Endothelial cell of umbilical vein (primary cell): ENCODE measurements around the gene ZMYM1. TPM values are rescaled to one million over a fixed set of nuclear protein-coding genes. Genes with fewer than 3 reads are reported as not detected.

Source experiments
- BruUV-seq: library from RNA; stranded (reverse); fragments of 400-500 nt; replicated peaks from 2 replicates; lab custom pipeline; 2021; lab: Mats Ljungman, UMichigan
- CTCF ChIA-PET: fragments of 300-600, 350-600 bp; sonication (Branson Sonifier 250); formaldehyde crosslinking; loops from one replicate; lab custom pipeline; 2021; ENCODE audit warnings: antibody characterized with exemption, inconsistent platforms; lab: Charles Lee
- POLR2A ChIA-PET: fragments of 300-600, 350-600 bp; sonication (Branson Sonifier 250); formaldehyde crosslinking; loops from one replicate; lab custom pipeline; 2021; ENCODE audit warnings: antibody characterized with exemption, inconsistent platforms; lab: Charles Lee
- DNase-seq: peaks from one replicate; pipeline ENCODE4 v3.0.0-alpha.2; 2011; ENCODE audit warnings: low read depth, low spot score
- FAIRE-seq: peaks from 2 replicates; lab custom pipeline; 2011; peaks lifted over from hg19 to GRCh38; lab: Jason Lieb, UNC
- H2AFZ ChIP-seq: 2 replicates; pipeline ENCODE4 v1.6.0; 2012; ENCODE audit warnings: low read depth, low read length, control low read depth, inconsistent platforms
- H3K27ac ChIP-seq: 2 replicates; pipeline ENCODE4 v1.5.1; 2011; ENCODE audit warnings: low read depth, mild to moderate bottlenecking, control low read depth, low read length, moderate library complexity; ENCODE audit not compliant: insufficient read depth
- H3K27me3 ChIP-seq, 2 experiments: 2 replicates each; pipeline versions ENCODE4 v1.6.0 to v1.6.1; 2011; ENCODE audit warnings: low read length in 2 of 2, mixed read lengths in 1 of 2; ENCODE audit not compliant: control insufficient read depth in 2 of 2, insufficient read depth in 2 of 2
- H3K36me3 ChIP-seq, 2 experiments: 2 replicates in 1 of 2; 3 replicates in 1 of 2; pipeline ENCODE4 v1.5.1; 2011; ENCODE audit warnings: low read length in 2 of 2, mild to moderate bottlenecking in 1 of 2, moderate library complexity in 1 of 2; ENCODE audit not compliant: control insufficient read depth in 2 of 2, insufficient read depth in 2 of 2; ENCODE audit errors: extremely low read depth in 1 of 2
- H3K4me1 ChIP-seq: 3 replicates; pipeline ENCODE4 v1.5.1; 2011; ENCODE audit warnings: mild to moderate bottlenecking, low read length; ENCODE audit not compliant: control insufficient read depth, insufficient read depth; ENCODE audit errors: extremely low read depth
- H3K4me2 ChIP-seq: 2 replicates; pipeline ENCODE4 v1.6.1; 2011; ENCODE audit warnings: low read length, control low read depth, mixed read lengths; ENCODE audit not compliant: insufficient read depth
- H3K4me3 ChIP-seq, 3 experiments: fragments of 200-600 bp in 1 of 3; sonication (generic), shearing (Covaris generic) in 1 of 3; replicated peaks in 1 of 3; 2 replicates each; pipeline ENCODE4 v1.5.1; 2011 to 2016; ENCODE audit warnings: control low read depth in 3 of 3, low read length in 3 of 3, mild to moderate bottlenecking in 2 of 3, inconsistent platforms in 1 of 3, low read depth in 1 of 3, moderate library complexity in 1 of 3; ENCODE audit not compliant: insufficient read depth in 1 of 3
- H3K79me2 ChIP-seq: 2 replicates; pipeline ENCODE4 v1.6.0; 2012; ENCODE audit warnings: low read length, inconsistent platforms; ENCODE audit not compliant: control insufficient read depth, insufficient read depth
- H3K9ac ChIP-seq: replicated peaks from 2 replicates; pipeline ENCODE3; 2011; ENCODE audit warnings: low read length, control low read depth; ENCODE audit not compliant: insufficient read depth; ENCODE audit errors: extremely low read depth
- H3K9me1 ChIP-seq: replicated peaks from 3 replicates; pipeline ENCODE4 v1.6.0; 2011; ENCODE audit warnings: mild to moderate bottlenecking, low read length; ENCODE audit not compliant: control insufficient read depth, insufficient read depth; ENCODE audit errors: extremely low read depth
- H3K9me3 ChIP-seq: replicated peaks from 2 replicates; pipeline ENCODE4 v1.5.1; 2012; ENCODE audit warnings: low read length, inconsistent platforms; ENCODE audit not compliant: control insufficient read depth, insufficient read depth
- H4K20me1 ChIP-seq: replicated peaks from 2 replicates; pipeline ENCODE3; 2011; ENCODE audit warnings: mild to moderate bottlenecking, low read length; ENCODE audit not compliant: control insufficient read depth, insufficient read depth; ENCODE audit errors: extremely low read depth
- EZH2 ChIP-seq: IDR thresholded peaks from 2 replicates; pipeline ENCODE4 v1.6.1; 2012; ENCODE audit warnings: borderline replicate concordance, low read depth, mild to moderate bottlenecking, moderate library complexity, low read length, inconsistent platforms; ENCODE audit not compliant: severe bottlenecking
- FOS ChIP-seq: IDR thresholded peaks from 2 replicates; pipeline ENCODE4 v1.6.1; 2011; ENCODE audit warnings: mild to moderate bottlenecking, low read length, moderate library complexity, borderline replicate concordance; ENCODE audit not compliant: insufficient read depth
- GATA2 ChIP-seq: IDR thresholded peaks from 2 replicates; pipeline ENCODE4 v1.7.0; 2011; ENCODE audit warnings: low read depth, mild to moderate bottlenecking, moderate library complexity, mixed read lengths, low read length; ENCODE audit not compliant: insufficient read length, insufficient read depth
- JUN ChIP-seq: IDR thresholded peaks from 2 replicates; pipeline ENCODE4 v1.6.1; 2011; ENCODE audit warnings: borderline replicate concordance, low read depth; ENCODE audit not compliant: insufficient read length, insufficient read depth
- MYC ChIP-seq: IDR thresholded peaks from one replicate; pipeline ENCODE4 v1.6.1; 2011; ENCODE audit warnings: mild to moderate bottlenecking, low read depth, low read length
- POLR2A ChIP-seq: IDR thresholded peaks from 2 replicates; pipeline ENCODE4 v1.6.1; 2012; ENCODE audit warnings: low read depth, mild to moderate bottlenecking, control low read depth, low read length
- POLR2AphosphoS5 ChIP-seq: IDR thresholded peaks from 2 replicates; pipeline ENCODE4 v1.6.1; 2012; ENCODE audit warnings: low read depth, mild to moderate bottlenecking, control low read depth, low read length, moderate library complexity; ENCODE audit not compliant: insufficient read depth
- dilution Hi-C: fragments of 300-500 bp; cut with MboI; formaldehyde crosslinking; loops from one replicate; pipeline ENCODE4 v1.15.0; 2019; ENCODE audit warnings: low sequenced_read_pairs; ENCODE audit not compliant: extremely low pct_ligation_motif_present
- intact Hi-C: fragments of 100-400 bp; cut with micrococcal nuclease; formaldehyde crosslinking; loops from one replicate; pipeline ENCODE4 v1.10.0; 2022
- polyA plus RNA-seq, 4 experiments: library from polyadenylated mRNA; depleted of rRNA in 3 of 4; stranded (reverse) in 3 of 4; unstranded in 1 of 4; fragments of >200 nt; gene quantifications; 2 replicates each; pipeline versions ENCODE4 v1.2.1 to v1.2.3, GENCODE V29; 2011 to 2012; ENCODE audit warnings: missing spikeins in 1 of 4
- total RNA-seq: library from RNA; stranded (reverse); gene quantifications from 2 replicates; pipeline ENCODE4 v1.2.3, GENCODE V29; 2021
- TF ChIP-seq, protein P1 (sequence below), 2 donors: IDR thresholded peaks; 1 replicate in 1 of 2; 2 replicates in 1 of 2; pipeline ENCODE4 v1.5.1; 2011; ENCODE audit warnings: low read length in 2 of 2, mild to moderate bottlenecking in 2 of 2, moderate library complexity in 2 of 2, control low read depth in 1 of 2, inconsistent platforms in 1 of 2, low read depth in 1 of 2; ENCODE audit not compliant: insufficient read depth in 1 of 2; ENCODE audit errors: extremely low read depth in 1 of 2
- TF ChIP-seq, protein P2 (sequence below): IDR thresholded peaks from 2 replicates; pipeline ENCODE4 v1.6.1; 2011; ENCODE audit not compliant: insufficient read depth, insufficient read length

Gene ZMYM1
- total and polyA plus RNA-seq, 2 donors (not counting 3 experiments of a cell fraction or from before 2014, with no cell fraction given): 5.8 to 21.4 TPM

DNA sequence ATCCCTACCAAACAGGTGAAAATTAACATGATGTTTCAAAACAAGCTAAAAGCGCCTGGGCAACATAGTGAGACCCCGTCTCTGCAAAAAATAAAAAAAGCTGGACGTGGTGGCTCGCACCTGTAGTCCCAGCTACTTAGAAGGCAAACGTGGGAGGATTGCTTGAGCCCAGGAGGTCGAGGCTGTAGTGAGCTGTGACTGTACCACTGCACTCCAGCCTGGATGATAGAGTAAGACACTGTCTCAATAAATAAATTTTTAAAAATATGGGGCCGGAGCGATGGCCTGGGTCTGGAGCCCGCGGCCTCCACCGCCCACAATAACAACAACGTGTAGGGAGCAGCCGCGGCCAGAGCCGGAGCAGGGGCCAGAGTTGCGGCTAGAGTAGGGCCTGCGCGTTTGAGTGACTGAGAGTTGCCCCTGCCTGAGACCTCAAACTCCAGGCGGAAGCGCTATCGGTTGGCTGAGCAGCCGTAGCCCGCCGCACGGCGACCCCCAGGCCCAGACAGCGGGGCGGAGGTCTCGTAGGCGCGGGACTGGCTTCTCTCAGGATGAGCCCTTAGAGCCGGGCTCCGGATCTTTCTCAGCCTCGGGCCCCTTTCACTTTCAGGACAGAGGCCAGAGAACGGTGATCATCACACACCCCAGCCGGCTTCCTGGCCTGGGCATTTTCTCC, 41.4 kb downstream of the ZMYM1 start:
- H3K9me3 ChIP-seq: no peaks in the 10 kb centered on the region
- peaks cover 8% of the 10 kb centered on the region for H3K4me1 ChIP-seq
- H3K9ac ChIP-seq: peak overlapping the region; percentile 16
- no peaks in the 10 kb centered on the region for H4K20me1 ChIP-seq
- H3K79me2 ChIP-seq: no peaks in the 10 kb centered on the region
- no peaks in the 10 kb centered on the region for H3K27me3 ChIP-seq
- no TSS peak for BruUV-seq
- FAIRE-seq (no peak), DNase-seq (peak; percentile 18)
- H3K36me3 ChIP-seq: no peaks in the 10 kb centered on the region
- ChIA-PET POLR2A (no interaction called here), CTCF (interaction anchor here (0.7 to 1.2 kb wide), 2 partner anchors 9 to 94 kb away, joined by 4 read pairs; no protein-coding TSS in a partner anchor)
- no peaks in the 10 kb centered on the region for H3K9me1 ChIP-seq
- H2AFZ ChIP-seq: peak overlapping the region; percentile 92
- intact Hi-C loops: no loop called here
- dilution Hi-C loops: no loop called here
- H3K4me3 ChIP-seq: peak overlapping the region in 2 of 3 experiments; percentile 10 to 38
- H3K27ac ChIP-seq: no peak overlapping the region
- peak overlapping the region; percentile 70 for H3K4me2 ChIP-seq
- TF ChIP-seq FOS: no peak
- TF ChIP-seq, protein P1, sequence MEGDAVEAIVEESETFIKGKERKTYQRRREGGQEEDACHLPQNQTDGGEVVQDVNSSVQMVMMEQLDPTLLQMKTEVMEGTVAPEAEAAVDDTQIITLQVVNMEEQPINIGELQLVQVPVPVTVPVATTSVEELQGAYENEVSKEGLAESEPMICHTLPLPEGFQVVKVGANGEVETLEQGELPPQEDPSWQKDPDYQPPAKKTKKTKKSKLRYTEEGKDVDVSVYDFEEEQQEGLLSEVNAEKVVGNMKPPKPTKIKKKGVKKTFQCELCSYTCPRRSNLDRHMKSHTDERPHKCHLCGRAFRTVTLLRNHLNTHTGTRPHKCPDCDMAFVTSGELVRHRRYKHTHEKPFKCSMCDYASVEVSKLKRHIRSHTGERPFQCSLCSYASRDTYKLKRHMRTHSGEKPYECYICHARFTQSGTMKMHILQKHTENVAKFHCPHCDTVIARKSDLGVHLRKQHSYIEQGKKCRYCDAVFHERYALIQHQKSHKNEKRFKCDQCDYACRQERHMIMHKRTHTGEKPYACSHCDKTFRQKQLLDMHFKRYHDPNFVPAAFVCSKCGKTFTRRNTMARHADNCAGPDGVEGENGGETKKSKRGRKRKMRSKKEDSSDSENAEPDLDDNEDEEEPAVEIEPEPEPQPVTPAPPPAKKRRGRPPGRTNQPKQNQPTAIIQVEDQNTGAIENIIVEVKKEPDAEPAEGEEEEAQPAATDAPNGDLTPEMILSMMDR (IDR thresholded peaks at IDR 0.05; ENCODE audit: extremely low read depth in 1 of 2, insufficient read depth in 1 of 2, low read depth in 1 of 2, low read length in 2 of 2): no peak
- TF ChIP-seq, protein P2, sequence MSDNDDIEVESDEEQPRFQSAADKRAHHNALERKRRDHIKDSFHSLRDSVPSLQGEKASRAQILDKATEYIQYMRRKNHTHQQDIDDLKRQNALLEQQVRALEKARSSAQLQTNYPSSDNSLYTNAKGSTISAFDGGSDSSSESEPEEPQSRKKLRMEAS: no peak
- TF ChIP-seq MYC: no peak
- no peak for TF ChIP-seq GATA2
- TF ChIP-seq EZH2: no peak
- no peak for TF ChIP-seq POLR2AphosphoS5
- TF ChIP-seq JUN: no peak
- TF ChIP-seq POLR2A: no peak
